Activated CD8-positive, alpha-beta T cell treated with anti-CD3 and anti-CD28 coated beads for 36 hours (primary cell): Measurements from ENCODE around the gene EPAS1. TPM values are rescaled to one million over a fixed set of nuclear protein-coding genes. Genes with fewer than 3 reads are reported as not detected.

ENCODE experiments used
- ATAC-seq: fragments of 200-7000 bp; cut with Tn5 transposase; one replicate; pipeline ENCODE4 v1.10.0; 2021; ENCODE audit warnings: mild to moderate bottlenecking, moderate library complexity
- CTCF ChIA-PET: fragments of 350-600 bp; sonication (Branson Sonifier 250); formaldehyde crosslinking; loops from one replicate; lab custom pipeline; 2021; ENCODE audit warnings: antibody characterized with exemption; lab: Charles Lee
- POLR2A ChIA-PET: fragments of 350-600 bp; sonication (Branson Sonifier 250); formaldehyde crosslinking; loops from one replicate; lab custom pipeline; 2021; ENCODE audit warnings: antibody characterized with exemption; lab: Charles Lee
- DNase-seq: peaks from one replicate; pipeline ENCODE4 v3.0.0-alpha.2; 2020
- H3K27ac Mint-ChIP-seq: one replicate; pipeline ENCODE4 v1.8.0; 2021; ENCODE audit warnings: mild to moderate bottlenecking, mixed read lengths
- H3K27me3 Mint-ChIP-seq: one replicate; pipeline ENCODE4 v1.8.0; 2021; ENCODE audit warnings: mixed read lengths
- H3K36me3 Mint-ChIP-seq: one replicate; pipeline ENCODE4 v1.8.0; 2021; ENCODE audit warnings: low read depth, mixed read lengths
- H3K4me1 Mint-ChIP-seq: one replicate; pipeline ENCODE4 v1.8.0; 2021; ENCODE audit warnings: low read depth, mixed read lengths
- H3K4me3 Mint-ChIP-seq: one replicate; pipeline ENCODE4 v1.8.0; 2021; ENCODE audit warnings: mild to moderate bottlenecking, moderate library complexity, mixed read lengths
- H3K9me3 Mint-ChIP-seq: one replicate; pipeline ENCODE4 v1.8.0; 2021; ENCODE audit warnings: mixed read lengths
- CTCF ChIP-seq: fragments of 200-600 bp; IDR thresholded peaks from one replicate; pipeline ENCODE4 v1.8.0; 2022; ENCODE audit warnings: antibody characterized with exemption, mild to moderate bottlenecking
- intact Hi-C: fragments of 100-400 bp; cut with micrococcal nuclease; formaldehyde crosslinking; loops from one replicate; pipeline ENCODE4 v1.10.0; 2022
- total RNA-seq, 2 experiments: library from RNA; stranded (reverse); gene quantifications; one replicate each; pipeline ENCODE4 v1.2.3, GENCODE V29; 2021

Gene EPAS1
- total RNA-seq, 2 experiments from 2014 or later: 8.3 to 12.2 TPM

DNA sequence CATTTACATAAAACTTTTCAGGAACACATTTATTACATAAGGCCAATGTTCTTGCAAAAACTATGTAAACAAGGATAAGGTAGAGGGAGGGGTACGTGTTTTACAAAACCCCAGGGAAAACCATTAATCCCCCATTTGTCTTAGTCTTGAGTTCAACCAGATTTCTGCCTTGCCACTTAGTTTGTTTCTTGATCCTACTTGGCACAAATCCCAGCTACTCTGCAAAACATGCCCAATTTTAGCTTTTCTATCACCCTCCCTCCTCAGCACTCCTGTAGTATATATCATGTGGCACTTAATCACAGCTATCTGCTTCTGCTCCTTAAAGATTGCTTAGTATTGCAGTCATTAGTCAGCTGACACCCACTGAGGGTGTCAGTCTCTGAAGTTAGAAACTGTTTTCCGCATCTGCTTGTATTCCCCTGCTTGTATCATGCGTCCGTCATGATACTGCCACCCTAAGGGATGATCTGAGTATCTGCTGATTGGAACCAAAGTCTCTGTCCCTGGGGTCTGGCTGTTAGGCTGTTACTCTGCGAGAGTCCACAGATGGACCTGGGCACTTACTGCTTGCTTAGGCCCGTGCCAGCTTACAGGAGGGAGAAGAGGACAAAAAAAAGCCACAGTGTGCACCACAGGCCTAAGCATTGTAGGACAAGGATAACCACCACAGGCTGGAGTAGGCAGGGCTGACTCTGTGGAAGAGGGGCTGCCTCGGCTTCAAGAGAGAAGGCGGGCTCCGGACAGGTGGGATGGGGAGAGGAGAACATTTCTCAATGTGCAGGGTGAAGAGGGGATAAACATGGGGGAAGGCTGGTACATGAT, 82.2 kb downstream of the EPAS1 start:
- Mint-ChIP-seq H3K4me3 (no peak overlapping the region), H3K27ac (no peak overlapping the region), H3K9me3 (no peaks in the 10 kb centered on the region), H3K36me3 (no peaks in the 10 kb centered on the region), H3K27me3 (no peaks in the 10 kb centered on the region), H3K4me1 (no peaks in the 10 kb centered on the region)
- no peak for TF ChIP-seq CTCF
- no peak for DNase-seq
- ATAC-seq: no peak
- intact Hi-C loops: no loop called here
- CTCF ChIA-PET: interaction anchor here (1.3 kb wide), 1 partner anchor 368 kb away, joined by 4 read pairs; no protein-coding TSS in a partner anchor
- POLR2A ChIA-PET: no interaction called here

- Mint-ChIP-seq H3K27me3 (no peaks in the 10 kb centered on the region), H3K36me3 (no peaks in the 10 kb centered on the region), H3K4me1 (no peaks in the 10 kb centered on the region), H3K27ac (no peak overlapping the region), H3K4me3 (no peak overlapping the region), H3K9me3 (no peaks in the 10 kb centered on the region)
- ATAC-seq (no peak), DNase-seq (no peak)
- CTCF ChIA-PET: no interaction called here
- POLR2A ChIA-PET: interaction anchor here (0.9 kb wide), 1 partner anchor 11 kb away, joined by 3 read pairs; no protein-coding TSS in a partner anchor
- intact Hi-C loops: no loop called here
- no peak for TF ChIP-seq CTCF
These were observed 83.1 kb downstream of the EPAS1 start for GRCh38 chr2:46380038-46380940.

DNA sequence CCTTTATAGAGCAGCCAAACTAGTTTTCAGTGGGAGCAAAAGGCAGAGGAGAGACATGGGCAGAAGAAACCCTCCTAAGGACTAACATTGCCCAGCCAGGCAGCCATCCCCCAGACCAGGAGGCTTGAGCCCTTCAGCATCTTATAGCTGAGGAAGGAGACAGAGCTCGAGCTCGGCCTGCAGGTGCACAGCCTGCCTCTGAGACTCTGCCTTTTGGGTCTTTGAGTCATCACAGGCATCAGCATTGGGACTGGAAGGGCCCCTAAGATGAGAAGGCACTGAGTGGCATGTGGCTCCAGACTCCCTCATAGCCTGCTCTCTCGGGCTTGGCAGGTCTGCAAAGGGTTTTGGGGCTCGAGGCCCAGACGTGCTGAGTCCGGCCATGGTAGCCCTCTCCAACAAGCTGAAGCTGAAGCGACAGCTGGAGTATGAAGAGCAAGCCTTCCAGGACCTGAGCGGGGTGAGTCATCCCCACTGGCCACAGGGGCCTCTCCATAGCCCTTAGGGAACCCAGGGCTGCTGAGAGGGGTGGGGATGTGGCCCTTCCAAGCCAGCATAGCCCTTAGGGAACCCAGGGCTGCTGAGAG, 84.1 kb downstream of the EPAS1 start:
- H3K4me1 Mint-ChIP-seq: no peaks in the 10 kb centered on the region
- H3K27me3 Mint-ChIP-seq: no peaks in the 10 kb centered on the region
- TF ChIP-seq CTCF: no peak
- H3K27ac Mint-ChIP-seq: no peak overlapping the region
- H3K4me3 Mint-ChIP-seq: no peak overlapping the region
- ATAC-seq (no peak), DNase-seq (no peak)
- ChIA-PET POLR2A (interaction anchor here (0.9 kb wide), 1 partner anchor 12 kb away, joined by 3 read pairs; no protein-coding TSS in a partner anchor), CTCF (no interaction called here)
- H3K9me3 Mint-ChIP-seq: no peaks in the 10 kb centered on the region
- no peaks in the 10 kb centered on the region for H3K36me3 Mint-ChIP-seq
- intact Hi-C loops: no loop called here

DNA sequence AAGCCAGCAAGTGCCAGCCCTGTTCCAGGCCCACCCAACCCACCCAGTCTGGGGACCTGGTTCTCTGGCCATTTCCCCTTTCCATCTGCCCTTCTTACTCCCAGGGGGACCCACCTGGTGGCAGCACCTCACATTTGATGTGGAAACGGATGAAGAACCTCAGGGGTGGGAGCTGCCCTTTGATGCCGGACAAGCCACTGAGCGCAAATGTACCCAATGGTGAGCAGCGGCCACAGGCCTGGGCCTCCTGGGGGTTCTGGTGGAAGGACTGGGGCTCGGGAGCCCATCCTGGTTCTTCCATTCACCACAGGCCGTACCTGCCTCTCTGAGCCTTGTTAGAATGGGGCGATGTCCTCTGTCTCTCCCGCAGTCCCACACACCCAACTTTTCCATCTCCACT, 84.7 kb downstream of the EPAS1 start:
- TF ChIP-seq CTCF: no peak
- Mint-ChIP-seq H3K36me3 (no peaks in the 10 kb centered on the region), H3K27me3 (no peaks in the 10 kb centered on the region), H3K4me3 (no peak overlapping the region), H3K4me1 (no peaks in the 10 kb centered on the region), H3K27ac (no peak overlapping the region), H3K9me3 (no peaks in the 10 kb centered on the region)
- intact Hi-C loops: no loop called here
- DNase-seq: no peak
- ChIA-PET POLR2A (no interaction called here), CTCF (no interaction called here)
- no peak for ATAC-seq
